RWPE1 (cell line): ENCODE measurements around the gene CERS3.

ENCODE experiments used
- CTCF ChIA-PET: fragments of 350-600 bp; sonication (Branson Sonifier 250); formaldehyde crosslinking; extraction: SDS; loops from one replicate; lab custom pipeline; 2021; lab: Yijun Ruan, JAX
- POLR2A ChIA-PET: fragments of 400-600 bp; formaldehyde crosslinking; extraction: SDS; loops from one replicate; lab custom pipeline; 2020; ENCODE audit warnings: antibody characterized with exemption; ENCODE audit not compliant: low non-redundant PET; lab: Yijun Ruan, JAX
- DNase-seq: peaks from one replicate; pipeline ENCODE4 v3.0.0; 2012; ENCODE audit warnings: low spot score
- H3K27ac ChIP-seq: fragments of 450-650 bp; 2 replicates; pipeline ENCODE4 v1.5.1; 2017
- TF ChIP-seq, protein P1 (sequence below): fragments of 450-650 bp; conservative IDR thresholded peaks from 2 replicates; pipeline ENCODE4 v1.5.1; 2017; ENCODE audit warnings: low read depth, mild to moderate bottlenecking

CERS3 gene

DNA sequence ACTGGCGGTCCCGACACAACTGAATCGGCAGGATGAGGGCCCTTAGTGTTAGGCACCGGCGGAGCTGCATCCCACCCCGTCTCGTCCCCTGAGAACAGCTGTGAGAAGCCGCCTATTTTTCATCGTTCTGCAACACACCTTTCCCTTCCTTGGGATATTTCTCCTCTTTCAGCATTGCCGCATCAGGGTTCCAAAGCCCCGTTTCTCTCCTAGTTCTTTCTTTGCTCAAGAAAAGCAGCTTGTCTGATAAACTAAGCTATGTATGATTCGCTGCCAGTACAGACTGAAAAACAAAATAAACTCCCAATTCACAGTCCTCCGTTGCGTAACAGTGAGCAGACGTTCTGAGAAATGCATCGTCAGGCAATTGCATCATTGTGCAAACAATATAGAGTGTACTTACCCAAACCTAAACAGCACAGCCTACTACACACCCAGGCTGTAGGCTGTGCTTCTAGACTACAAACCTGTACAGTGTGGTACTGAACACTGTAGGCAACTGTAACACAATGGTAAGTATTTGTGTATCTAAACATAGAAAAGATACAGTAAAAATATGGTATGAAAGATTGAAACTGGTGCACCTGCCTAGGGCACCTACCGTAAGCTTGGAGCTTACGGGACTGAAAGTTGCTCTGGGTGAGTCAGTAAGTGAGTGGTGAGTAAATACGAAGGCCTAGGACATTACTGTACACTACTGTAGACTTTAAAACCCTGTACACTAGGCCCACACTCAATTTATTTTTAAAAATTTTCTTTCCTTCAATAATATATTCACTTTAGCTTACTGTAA, 178.1 kb downstream of the CERS3 start:
- POLR2A ChIA-PET, result no interaction called here

More for the DNA sequence above, 178.1 kb downstream of the CERS3 start:
- peak overlapping the region; percentile 92 for H3K27ac ChIP-seq
- TF ChIP-seq, protein P1, sequence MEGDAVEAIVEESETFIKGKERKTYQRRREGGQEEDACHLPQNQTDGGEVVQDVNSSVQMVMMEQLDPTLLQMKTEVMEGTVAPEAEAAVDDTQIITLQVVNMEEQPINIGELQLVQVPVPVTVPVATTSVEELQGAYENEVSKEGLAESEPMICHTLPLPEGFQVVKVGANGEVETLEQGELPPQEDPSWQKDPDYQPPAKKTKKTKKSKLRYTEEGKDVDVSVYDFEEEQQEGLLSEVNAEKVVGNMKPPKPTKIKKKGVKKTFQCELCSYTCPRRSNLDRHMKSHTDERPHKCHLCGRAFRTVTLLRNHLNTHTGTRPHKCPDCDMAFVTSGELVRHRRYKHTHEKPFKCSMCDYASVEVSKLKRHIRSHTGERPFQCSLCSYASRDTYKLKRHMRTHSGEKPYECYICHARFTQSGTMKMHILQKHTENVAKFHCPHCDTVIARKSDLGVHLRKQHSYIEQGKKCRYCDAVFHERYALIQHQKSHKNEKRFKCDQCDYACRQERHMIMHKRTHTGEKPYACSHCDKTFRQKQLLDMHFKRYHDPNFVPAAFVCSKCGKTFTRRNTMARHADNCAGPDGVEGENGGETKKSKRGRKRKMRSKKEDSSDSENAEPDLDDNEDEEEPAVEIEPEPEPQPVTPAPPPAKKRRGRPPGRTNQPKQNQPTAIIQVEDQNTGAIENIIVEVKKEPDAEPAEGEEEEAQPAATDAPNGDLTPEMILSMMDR, result peak; percentile 32
- CTCF ChIA-PET, result interaction anchor here (0.5 to 3.1 kb wide), 20 partner anchors 12 to 686 kb away, joined by 3 to 23 read pairs (median 5); partner anchors contain the start of genes ASB7 and LINS1
- peak; percentile 49 for DNase-seq
